Common myeloid progenitor, CD34-positive (primary cell): ENCODE results near the gene HID1.
"Not testable (repeated sequence)": the region's sequence is repeated elsewhere in the genome, so short reads cannot be mapped to it uniquely, and the experiment has no call there.

Source experiments
- CTCF ChIA-PET: fragments of 350-600 bp; sonication (Branson Sonifier 250); formaldehyde crosslinking; loops from one replicate; lab custom pipeline; 2021; ENCODE audit warnings: antibody characterized with exemption; lab: Charles Lee
- POLR2A ChIA-PET: fragments of 350-600 bp; sonication (Branson Sonifier 250); formaldehyde crosslinking; loops from one replicate; lab custom pipeline; 2021; ENCODE audit warnings: antibody characterized with exemption; lab: Charles Lee
- DNase-seq, 3 donors: peaks; one replicate each; pipeline versions ENCODE4 v3.0.0 to v3.0.0-alpha.2; 2013
- H3K27ac ChIP-seq, 2 experiments: 1 replicate in 1 of 2; 2 replicates in 1 of 2; pipeline ENCODE4 v1.7.0; 2013; ENCODE audit warnings: inconsistent platforms in 2 of 2, low read length in 2 of 2, mild to moderate bottlenecking in 2 of 2, low read depth in 1 of 2, moderate library complexity in 1 of 2; ENCODE audit not compliant: severe bottlenecking in 2 of 2, insufficient read depth in 1 of 2, poor library complexity in 1 of 2
- H3K27me3 ChIP-seq, 5 experiments: replicated peaks in 2 of 5; 1 replicate in 3 of 5; 2 replicates in 2 of 5; pipeline versions ENCODE4 v1.6.1 to v1.7.0; 2013; ENCODE audit warnings: low read length in 4 of 5, mild to moderate bottlenecking in 2 of 5, moderate library complexity in 2 of 5, inconsistent platforms in 1 of 5; ENCODE audit not compliant: insufficient read depth in 5 of 5, control insufficient read depth in 4 of 5
- H3K36me3 ChIP-seq, 4 experiments: 1 replicate in 2 of 4; 2 replicates in 2 of 4; pipeline versions ENCODE4 v1.6.1 to v1.7.0; 2013; ENCODE audit warnings: low read length in 3 of 4, control low read depth in 1 of 4, mild to moderate bottlenecking in 1 of 4; ENCODE audit not compliant: control insufficient read depth in 4 of 4, insufficient read depth in 4 of 4
- H3K4me1 ChIP-seq, 4 experiments: 1 replicate in 3 of 4; 2 replicates in 1 of 4; pipeline versions ENCODE4 v1.6.1 to v1.7.1; 2013; ENCODE audit warnings: low read length in 3 of 4, mild to moderate bottlenecking in 3 of 4, control low read depth in 1 of 4, inconsistent platforms in 1 of 4, moderate library complexity in 1 of 4; ENCODE audit not compliant: control insufficient read depth in 4 of 4, insufficient read depth in 4 of 4; ENCODE audit errors: control extremely low read depth in 1 of 4
- H3K4me3 ChIP-seq, 7 experiments: 1 replicate in 4 of 7; 2 replicates in 3 of 7; pipeline versions ENCODE4 v1.5.1 to v1.7.0; 2013; ENCODE audit warnings: mild to moderate bottlenecking in 7 of 7, low read length in 6 of 7, moderate library complexity in 6 of 7, inconsistent platforms in 2 of 7, low read depth in 2 of 7, control low read depth in 1 of 7; ENCODE audit not compliant: insufficient read depth in 4 of 7, control insufficient read depth in 1 of 7; ENCODE audit errors: extremely low read depth in 1 of 7
- H3K9me3 ChIP-seq, 5 experiments: 1 replicate in 4 of 5; 2 replicates in 1 of 5; pipeline versions ENCODE4 v1.6.1 to v1.7.1; 2013; ENCODE audit warnings: low read length in 4 of 5, mild to moderate bottlenecking in 2 of 5, inconsistent platforms in 1 of 5, low read depth in 1 of 5, moderate library complexity in 1 of 5; ENCODE audit not compliant: control insufficient read depth in 4 of 5, insufficient read depth in 2 of 5; ENCODE audit errors: control extremely low read depth in 1 of 5
- WGBS: methylation state at CpG from one replicate; pipeline ENCODE4 v1.1.5; 2013; ENCODE audit not compliant: insufficient coverage; 5-methylcytosine and 5-hydroxymethylcytosine counted together

The HID1 gene

DNA sequence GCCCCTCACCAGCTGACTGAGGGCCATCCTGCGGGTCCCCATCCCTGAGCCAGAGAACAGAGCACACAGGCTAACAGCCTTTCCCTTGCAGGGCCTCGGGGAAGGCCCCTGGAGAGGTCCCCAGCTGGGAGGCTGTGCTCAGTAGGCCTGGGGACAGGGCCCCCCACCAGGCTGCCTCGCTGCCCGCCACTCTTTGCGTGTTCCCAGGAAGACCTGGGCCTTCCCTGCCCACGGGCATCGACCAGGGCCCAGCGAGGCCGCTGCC is 785 bp downstream of the HID1 start:
- CTCF ChIA-PET: interaction anchor here (1.1 to 6.6 kb wide), 5 partner anchors 10 to 63 kb away, joined by 3 to 49 read pairs (median 4); partner anchors contain the start of genes CDR2L and MRPL58
- POLR2A ChIA-PET: interaction anchor here (0.9 to 1.0 kb wide), 3 partner anchors 10 to 16 kb away, joined by 3 read pairs; partner anchors contain the start of gene CDR2L
- no peaks in the 10 kb centered on the region for H3K9me3 ChIP-seq
- peaks cover 0 to 14% (median 8%) of the 10 kb centered on the region in 4 experiments for H3K4me1 ChIP-seq
- no peak for DNase-seq
- H3K27ac ChIP-seq: no peak overlapping the region
- no peaks in the 10 kb centered on the region for H3K36me3 ChIP-seq
- H3K27me3 ChIP-seq: peaks cover 0 to 49% (median 17%) of the 10 kb centered on the region in 5 experiments
- peak overlapping the region in 3 of 7 experiments; percentile 63 to 78 (median 65) for H3K4me3 ChIP-seq
- 28% methylated on average over 9 of the region's 9 CpGs for WGBS

DNA sequence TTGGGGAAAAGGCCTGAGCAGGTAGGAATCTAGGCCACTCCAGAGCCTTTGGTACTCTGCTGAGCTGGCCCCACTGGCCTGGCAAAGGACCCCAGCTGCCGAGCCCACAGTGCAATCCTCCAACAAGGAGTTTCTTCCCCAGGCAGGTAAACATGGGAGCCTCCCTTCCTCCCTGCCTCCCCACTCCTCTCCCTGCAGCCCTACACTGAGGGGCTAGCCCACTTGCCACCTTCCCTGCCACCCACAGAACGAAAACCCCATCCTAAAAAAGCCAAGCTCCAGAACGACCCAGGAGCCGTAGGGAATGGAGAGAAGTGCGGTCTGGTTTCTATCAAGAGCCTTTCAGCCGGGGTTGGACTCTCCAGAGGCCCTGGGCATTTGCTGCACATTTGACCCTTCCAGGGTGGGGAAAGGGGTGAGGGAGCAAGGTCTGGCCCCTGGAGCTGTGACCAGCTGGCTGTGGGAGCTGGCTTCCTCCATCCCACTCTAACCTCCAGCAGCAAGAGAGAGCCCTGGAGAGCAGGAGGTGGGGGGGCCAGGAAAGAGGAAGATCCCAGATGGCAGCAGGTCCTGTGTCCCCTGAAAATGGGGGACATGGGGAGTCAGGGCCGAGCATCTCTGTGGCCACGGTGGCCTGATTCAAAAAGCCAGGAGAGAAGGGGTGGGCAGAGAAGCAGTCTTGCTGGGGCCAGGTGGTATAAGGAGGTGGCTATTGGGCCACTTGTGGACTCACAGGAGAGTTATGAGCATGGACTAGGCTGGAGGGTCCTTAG is 1.3 kb downstream of the HID1 start:
- Histone ChIP-seq H3K36me3 (no peaks in the 10 kb centered on the region), H3K4me1 (peaks cover 0 to 14% (median 8%) of the 10 kb centered on the region in 4 experiments), H3K9me3 (no peaks in the 10 kb centered on the region), H3K27ac (no peak overlapping the region), H3K4me3 (no peak overlapping the region), H3K27me3 (peaks cover 0 to 49% (median 17%) of the 10 kb centered on the region in 5 experiments)
- WGBS: 97% methylated on average over 8 of the region's 8 CpGs
- no peak for DNase-seq
- ChIA-PET CTCF (interaction anchor here (1.1 to 6.6 kb wide), 4 partner anchors 9 to 52 kb away, joined by 4 to 49 read pairs (median 4); partner anchors contain the start of genes CDR2L and MRPL58), POLR2A (interaction anchor here (0.9 to 1.0 kb wide), 2 partner anchors 9 to 16 kb away, joined by 3 read pairs; partner anchors contain the start of gene CDR2L)

DNA sequence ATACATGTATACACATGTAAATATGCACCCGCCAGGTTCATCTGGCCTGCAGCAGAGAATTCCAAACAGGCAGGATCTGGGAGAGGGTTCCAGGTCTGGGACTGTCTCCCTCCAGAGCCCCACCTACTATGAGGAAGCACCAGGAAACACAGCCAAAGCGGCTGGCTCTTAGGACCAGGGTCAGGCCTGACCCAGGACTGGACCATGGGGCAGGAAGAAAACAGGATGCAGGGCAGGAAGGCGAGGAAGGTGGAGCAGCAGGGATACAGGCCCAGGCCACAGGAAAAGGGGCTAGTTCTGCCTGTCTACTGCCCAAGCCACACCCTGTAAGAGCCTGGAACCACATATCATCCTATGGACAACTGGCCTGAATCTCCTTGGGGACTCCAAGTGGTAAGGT is 2.2 kb downstream of the HID1 start:
- CTCF ChIA-PET: interaction anchor here (1.5 to 6.6 kb wide), 3 partner anchors 8 to 17 kb away, joined by 4 to 49 read pairs (median 5); partner anchors contain the start of gene CDR2L
- Histone ChIP-seq H3K9me3 (no peaks in the 10 kb centered on the region), H3K4me3 (no peak overlapping the region), H3K36me3 (no peaks in the 10 kb centered on the region), H3K4me1 (peaks cover 0 to 14% (median 8%) of the 10 kb centered on the region in 4 experiments), H3K27ac (no peak overlapping the region), H3K27me3 (peaks cover 0 to 47% (median 17%) of the 10 kb centered on the region in 5 experiments)
- POLR2A ChIA-PET: no interaction called here
- no peak for DNase-seq
- 95% methylated on average over 3 of the region's 3 CpGs for WGBS

DNA sequence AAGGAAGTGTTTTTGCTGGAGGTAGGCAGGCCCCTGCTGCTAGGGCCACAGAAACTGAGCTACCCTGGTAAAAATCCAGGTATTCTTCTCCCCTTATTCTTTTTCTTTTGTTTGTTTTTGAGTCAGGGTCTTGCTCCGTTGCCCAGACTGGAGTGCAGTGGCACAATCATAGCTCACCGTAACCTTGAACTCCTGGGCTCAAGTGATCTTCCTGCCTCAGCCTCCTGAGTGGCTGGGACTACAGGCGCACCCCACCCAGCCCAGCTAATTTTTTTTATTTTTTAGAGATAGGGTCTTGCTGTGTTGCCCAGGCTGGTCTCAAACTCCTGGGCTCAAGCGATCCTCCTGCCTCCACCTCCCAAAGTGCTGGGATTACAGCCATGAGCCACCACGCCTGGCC is 3.1 kb downstream of the HID1 start:
- H3K27ac ChIP-seq, H3K9me3 ChIP-seq, H3K36me3 ChIP-seq, DNase-seq, H3K4me3 ChIP-seq: not testable (repeated sequence)
- WGBS: 100% methylated on average over 3 of the region's 5 CpGs
- peaks cover 0 to 41% (median 14%) of the 10 kb centered on the region in 5 experiments for H3K27me3 ChIP-seq
- POLR2A ChIA-PET: interaction anchor here (0.6 kb wide), 1 partner anchor 218 kb away, joined by 3 read pairs; no protein-coding TSS in a partner anchor
- CTCF ChIA-PET: interaction anchor here (1.7 to 6.6 kb wide), 3 partner anchors 8 to 43 kb away, joined by 5 to 49 read pairs (median 8); partner anchors contain the start of gene MRPL58
- H3K4me1 ChIP-seq: peaks cover 0 to 14% (median 8%) of the 10 kb centered on the region in 4 experiments

DNA sequence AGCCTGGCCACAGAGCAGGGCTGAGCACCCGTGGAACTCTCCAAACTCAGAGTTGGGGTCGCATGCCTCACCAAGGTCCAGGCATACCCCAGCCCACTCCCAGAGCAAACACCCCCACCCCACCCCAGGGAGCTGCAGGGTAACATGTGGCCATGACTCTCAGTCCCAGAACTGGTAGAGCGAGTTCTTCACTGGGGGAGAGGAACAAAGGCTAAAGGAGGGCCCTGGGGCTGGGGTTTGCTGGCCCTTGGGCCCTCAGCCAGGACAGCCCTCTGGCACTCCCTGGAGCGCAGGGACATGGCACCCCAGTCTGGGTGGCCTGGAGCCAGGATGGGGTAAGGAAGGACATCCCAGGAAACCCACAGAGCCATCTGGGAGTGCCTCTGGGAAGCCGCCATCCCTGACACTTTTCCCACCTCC is 4.2 kb downstream of the HID1 start:
- no peak overlapping the region for H3K27ac ChIP-seq
- DNase-seq: no peak
- H3K4me1 ChIP-seq: peaks cover 0 to 14% (median 8%) of the 10 kb centered on the region in 4 experiments
- H3K27me3 ChIP-seq: peaks cover 0 to 30% (median 16%) of the 10 kb centered on the region in 5 experiments
- H3K36me3 ChIP-seq: no peaks in the 10 kb centered on the region
- WGBS: 100% methylated on average over 2 of the region's 5 CpGs
- H3K9me3 ChIP-seq: no peaks in the 10 kb centered on the region
- ChIA-PET POLR2A (no interaction called here), CTCF (interaction anchor here (2.2 kb wide), 1 partner anchor 44 kb away, joined by 8 read pairs; the partner anchor contains the start of gene MRPL58)
- no peak overlapping the region for H3K4me3 ChIP-seq

DNA sequence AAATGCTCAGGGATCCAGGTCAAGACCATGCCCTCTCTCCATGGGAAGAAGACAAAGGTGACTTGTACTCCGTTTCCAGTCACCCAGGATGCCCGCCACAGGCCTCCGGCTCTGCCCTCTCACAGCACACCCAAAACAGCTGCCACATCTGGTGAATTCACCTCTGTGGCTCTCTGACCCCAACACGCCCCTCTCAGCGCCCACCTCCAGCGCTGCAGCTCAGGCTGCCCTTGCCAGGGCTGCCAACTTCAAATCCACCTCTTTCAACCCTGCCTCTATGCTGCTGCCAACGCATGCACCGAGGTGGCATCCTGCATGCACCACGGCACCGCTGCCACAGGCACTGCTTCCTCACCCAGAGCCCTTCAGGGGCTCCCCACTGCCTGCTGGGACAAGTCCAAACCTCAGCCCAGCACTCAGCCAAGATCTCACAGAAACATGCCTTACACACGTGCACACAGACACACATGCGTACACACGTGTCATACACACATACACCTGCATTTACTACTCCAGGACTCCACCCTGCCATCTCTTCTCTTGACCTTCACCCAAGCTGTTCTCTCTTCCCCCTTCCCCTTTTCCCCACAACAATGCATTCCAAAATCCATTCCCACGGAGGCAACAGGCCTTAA is 7.5 kb downstream of the HID1 start:
- H3K9me3 ChIP-seq: no peaks in the 10 kb centered on the region
- DNase-seq: no peak
- no peak overlapping the region for H3K27ac ChIP-seq
- H3K27me3 ChIP-seq: peaks cover 0 to 3% (median 0%) of the 10 kb centered on the region in 5 experiments
- H3K4me3 ChIP-seq: no peak overlapping the region
- ChIA-PET POLR2A (no interaction called here), CTCF (interaction anchor here (6.6 to 8.9 kb wide), 2 partner anchors 7 to 45 kb away, joined by 49 to 154 read pairs; partner anchors contain the start of genes HID1 and MRPL58)
- peaks cover 0 to 6% (median 3%) of the 10 kb centered on the region in 4 experiments for H3K4me1 ChIP-seq
- H3K36me3 ChIP-seq: no peaks in the 10 kb centered on the region
- 83% methylated on average over 12 of the region's 14 CpGs for WGBS
